HG03520 (cell line): ENCODE measurements around the gene FRMD4B.
"Not testable (repeated sequence)": the region's sequence is repeated elsewhere in the genome, so short reads cannot be mapped to it uniquely, and the experiment has no call there.

ENCODE experiments used
- ATAC-seq: cut with Tn5 transposase; IDR thresholded peaks from one replicate; pipeline ENCODE4 v1.9.1; 2021; ENCODE audit warnings: mild to moderate bottlenecking, moderate library complexity; ENCODE audit not compliant: unreplicated experiment

The FRMD4B gene

DNA sequence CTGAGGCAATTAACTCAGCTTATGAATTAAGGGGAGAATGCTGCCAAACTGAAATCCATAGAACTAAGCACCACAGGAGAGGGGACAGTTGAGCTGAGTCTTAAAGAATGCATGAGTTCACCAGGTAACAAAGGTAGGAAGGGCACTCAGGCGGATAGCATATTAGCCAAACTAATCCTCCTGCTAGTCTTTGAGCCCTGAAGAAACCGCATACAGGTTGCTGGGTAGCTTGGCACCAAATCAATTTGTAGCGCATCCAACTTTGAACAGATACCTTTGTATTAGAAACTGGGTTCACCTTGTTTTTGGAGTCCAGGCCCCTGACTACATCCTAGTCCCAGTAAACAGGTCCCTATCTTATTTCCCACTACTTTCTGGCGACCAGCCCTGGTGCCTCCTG lies 93.7 kb downstream of the FRMD4B start:
- ATAC-seq: no peak

DNA sequence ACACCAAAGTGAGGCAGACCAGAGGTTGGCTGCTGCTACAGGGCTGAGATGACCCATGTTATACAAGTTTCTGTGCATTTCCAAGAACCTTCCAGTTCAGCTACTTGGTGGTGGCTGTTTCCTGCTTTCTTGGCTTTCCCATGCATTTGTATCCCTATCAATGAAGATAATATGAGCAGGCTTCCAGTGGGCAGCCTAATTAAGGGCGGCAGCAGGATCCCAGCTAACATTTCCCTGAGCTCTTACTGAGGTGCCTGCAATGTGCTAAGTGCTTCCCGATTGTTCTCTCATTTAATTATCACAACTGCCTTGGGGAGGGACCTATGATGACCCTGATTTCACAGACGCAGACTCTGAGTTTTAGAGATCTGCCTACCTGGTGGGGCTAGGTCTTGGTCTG lies 95.5 kb downstream of the FRMD4B start:
- ATAC-seq: no peak

DNA sequence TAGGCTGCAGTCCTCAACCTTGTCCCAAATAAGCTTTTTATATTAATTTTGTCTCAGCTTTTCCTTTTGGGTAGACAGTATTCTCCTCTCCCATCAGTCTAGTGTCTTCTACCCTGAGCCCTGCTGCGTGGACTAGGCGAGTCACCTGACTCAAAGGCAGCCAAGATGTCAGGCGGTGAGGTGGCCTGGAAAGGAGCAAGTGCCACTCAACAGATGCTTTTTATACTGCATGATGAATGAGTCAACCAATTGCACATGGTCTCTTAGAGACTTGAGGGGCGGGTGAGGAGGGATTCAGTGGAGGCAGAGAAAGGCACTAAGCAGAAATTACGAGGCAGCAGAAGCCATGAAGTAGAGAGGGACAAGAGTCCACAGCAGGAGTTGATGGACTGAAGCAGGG lies 95.9 kb downstream of the FRMD4B start:
- no peak for ATAC-seq

DNA sequence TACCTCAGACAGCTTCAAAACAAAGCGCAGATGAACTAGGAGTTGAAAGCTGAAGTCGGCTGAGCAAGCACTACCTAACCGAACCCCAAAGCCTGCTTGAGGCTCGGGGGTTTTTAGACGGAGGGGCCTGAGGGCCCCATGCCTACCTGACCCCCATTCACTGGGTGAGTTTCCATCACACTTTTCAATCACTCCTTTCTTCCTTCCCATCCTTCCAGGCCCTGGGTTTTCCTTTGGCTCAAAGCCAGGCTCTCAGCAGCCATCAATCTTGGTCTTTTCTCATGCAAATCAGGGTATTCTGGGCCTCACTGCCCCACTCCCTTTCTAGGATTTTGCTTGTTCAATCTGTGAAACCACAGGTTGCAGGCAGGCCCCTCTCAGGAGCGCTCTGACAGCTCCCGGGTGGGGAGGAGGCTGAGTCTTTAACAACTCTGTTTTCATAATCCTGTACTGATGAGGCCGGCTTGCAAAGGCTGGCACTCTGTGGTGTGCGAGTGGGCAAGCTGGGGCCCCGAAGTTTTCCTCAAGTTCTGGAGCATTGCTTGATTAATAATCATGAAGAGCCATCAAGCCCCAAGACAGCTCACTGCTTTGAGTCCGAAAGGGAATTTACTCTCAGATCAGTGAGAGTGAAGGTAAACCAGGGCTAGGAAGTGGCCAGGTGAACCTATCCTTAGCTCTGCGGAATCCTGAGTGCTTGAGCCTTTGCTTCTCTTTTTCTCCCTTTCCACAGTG lies 97.6 kb downstream of the FRMD4B start:
- peak; percentile 82 for ATAC-seq

- no peak for ATAC-seq
Measured at GRCh38 chr3:69283913-69284611, 101.8 kb downstream of the FRMD4B start.

DNA sequence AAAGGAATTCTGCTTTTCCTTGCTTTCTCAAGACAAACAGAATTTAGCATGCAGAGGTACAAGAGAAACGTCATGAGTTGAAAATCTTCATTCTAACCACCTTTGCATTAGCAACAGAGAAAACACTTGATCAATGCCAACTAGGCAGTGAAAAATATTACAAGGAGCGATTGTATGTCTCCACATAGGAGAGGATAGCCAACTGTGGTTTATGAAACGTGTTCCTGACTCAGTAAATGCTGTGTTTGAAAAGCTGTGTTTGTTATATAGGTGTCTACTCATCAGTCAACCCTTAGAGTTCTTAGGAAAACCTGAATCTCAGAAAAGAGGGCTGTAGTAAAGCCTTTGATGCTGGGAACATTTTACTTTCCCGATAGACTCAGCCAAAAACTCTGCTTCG lies 102.4 kb downstream of the FRMD4B start:
- no peak for ATAC-seq

DNA sequence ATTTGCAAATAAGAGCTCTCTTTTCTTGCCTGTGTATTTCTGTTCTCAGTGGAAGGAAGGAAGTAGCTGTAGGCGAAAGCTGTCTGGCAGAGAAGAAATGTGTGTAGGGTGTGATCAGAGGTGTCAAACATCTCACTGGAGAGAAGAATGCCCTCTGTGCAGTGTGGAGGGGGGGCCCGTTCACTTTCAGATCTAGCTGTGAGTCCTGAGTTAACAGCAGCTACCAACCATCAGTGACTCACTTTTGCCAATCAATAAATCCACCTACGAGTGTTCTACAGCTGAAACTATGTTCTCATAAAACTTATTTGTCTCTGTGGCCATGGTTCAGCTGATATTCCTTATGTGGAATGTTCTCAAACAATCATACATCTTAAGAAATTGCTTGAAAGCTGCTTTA lies 103.7 kb downstream of the FRMD4B start:
- ATAC-seq: no peak

DNA sequence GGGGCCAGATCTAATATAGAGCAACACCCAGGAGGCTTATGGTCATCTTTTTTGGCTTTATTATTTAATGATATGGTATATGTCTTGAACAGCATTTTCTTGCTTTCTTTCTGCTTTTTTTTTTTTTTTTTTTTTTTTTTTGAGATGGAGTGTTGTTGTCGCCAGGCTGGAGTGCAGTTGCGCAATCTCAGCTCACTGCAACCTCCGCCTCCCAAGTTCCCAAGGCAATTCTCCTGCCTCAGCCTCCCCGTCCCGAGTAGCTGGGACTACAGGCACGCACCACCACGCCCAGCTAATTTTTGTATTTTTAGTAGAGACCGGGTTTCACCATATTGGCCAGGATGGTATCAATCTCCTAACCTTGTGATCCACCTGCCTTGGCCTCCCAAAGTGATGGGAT lies 108.5 kb downstream of the FRMD4B start:
- ATAC-seq: not testable (repeated sequence)

GRCh38 chr3:69276884-69277283 lies 109.0 kb downstream of the FRMD4B start:
- no peak for ATAC-seq

DNA sequence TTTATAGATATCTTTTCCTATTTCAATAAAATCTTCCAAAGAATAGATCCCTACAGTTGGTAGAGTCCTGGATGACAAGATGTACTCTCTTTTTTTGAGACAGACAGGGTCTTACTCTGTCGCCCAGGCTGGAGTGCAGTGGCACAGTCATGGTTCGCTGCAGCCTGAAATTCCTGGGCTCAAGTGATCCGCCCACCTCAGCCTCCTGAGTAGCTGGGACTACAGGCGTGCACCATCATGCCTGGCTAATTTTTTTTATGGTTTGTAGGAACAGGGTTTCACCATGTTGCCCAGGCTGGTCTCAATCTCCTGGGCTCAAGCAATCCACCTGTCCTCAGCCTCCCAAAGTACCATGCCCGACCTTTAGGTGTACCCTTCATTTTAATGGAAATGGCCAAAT lies 109.7 kb downstream of the FRMD4B start:
- not testable (repeated sequence) for ATAC-seq

DNA sequence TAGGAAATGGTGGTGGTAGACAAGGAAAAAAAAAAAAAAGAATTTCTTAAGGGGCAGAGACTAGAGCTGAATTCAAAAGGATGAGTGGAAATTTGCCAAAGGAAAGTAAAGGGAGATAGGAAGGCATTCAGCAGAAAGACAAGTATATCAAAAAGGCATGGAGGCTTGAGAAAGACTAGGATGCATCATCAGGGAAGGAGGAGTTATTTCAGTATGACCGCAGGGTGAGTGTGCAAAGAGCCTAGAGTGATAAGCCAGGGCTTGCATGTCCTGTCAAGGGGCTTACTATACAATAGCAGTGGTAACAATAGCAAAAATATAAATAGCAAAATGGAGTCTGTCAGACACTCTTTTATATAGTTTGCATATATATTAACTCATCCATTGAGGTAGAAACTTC lies 112.0 kb downstream of the FRMD4B start:
- no peak for ATAC-seq

- ATAC-seq: no peak
Measured at GRCh38 chr3:69272556-69272955, 113.3 kb downstream of the FRMD4B start.

DNA sequence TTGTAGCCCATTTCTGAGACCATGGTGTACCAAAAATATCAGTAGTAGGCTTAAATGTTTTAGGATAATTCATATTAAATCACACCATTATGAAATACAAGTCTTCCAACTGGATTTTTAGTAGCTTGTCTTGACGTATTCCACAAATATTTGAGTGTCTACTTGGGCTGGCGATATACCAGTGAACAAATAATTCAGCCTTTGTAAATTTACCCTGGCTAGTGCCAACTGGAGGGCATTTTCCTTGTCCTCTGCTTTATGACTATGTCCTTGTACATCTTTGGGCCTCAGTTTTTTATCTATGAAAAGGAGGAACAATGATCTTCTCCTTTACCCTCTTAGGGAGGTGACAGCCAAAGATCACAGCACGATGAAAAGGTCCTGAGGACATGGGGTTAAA lies 114.8 kb downstream of the FRMD4B start:
- no peak for ATAC-seq

- no peak for ATAC-seq
Measured at GRCh38 chr3:69266585-69266984, 119.3 kb downstream of the FRMD4B start.

GRCh38 chr3:69266071-69266470 lies 119.8 kb downstream of the FRMD4B start:
- ATAC-seq: not testable (repeated sequence)

GRCh38 chr3:69260843-69261405 lies 125.0 kb downstream of the FRMD4B start:
- ATAC-seq: not testable (repeated sequence)

- no peak for ATAC-seq
Measured at GRCh38 chr3:69260216-69260787, 125.6 kb downstream of the FRMD4B start.

- ATAC-seq: no peak
Measured at GRCh38 chr3:69259125-69259524, 126.8 kb downstream of the FRMD4B start.

- no peak for ATAC-seq
Measured at GRCh38 chr3:69255928-69256327, 130.0 kb downstream of the FRMD4B start.

DNA sequence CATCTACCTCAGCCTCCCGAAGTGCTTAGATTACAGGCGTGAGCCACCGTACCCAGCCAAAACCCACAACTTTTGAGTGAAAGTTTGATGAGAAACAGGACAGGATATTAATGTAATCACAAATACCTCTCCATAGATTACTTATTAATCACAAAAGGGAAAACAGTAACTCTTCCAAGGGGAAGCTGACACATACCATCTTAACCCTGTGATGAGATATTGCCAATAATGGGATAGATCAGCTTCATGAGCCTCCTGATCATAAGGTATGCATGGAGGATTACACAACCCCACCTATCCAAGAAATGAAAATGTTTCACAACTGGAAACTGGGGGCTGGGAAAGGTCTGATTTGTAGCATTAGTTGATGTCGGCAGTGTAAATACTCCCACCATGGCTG lies 131.5 kb downstream of the FRMD4B start:
- no peak for ATAC-seq

GRCh38 chr3:69252631-69253030 lies 133.3 kb downstream of the FRMD4B start:
- no peak for ATAC-seq

- no peak for ATAC-seq
Measured at GRCh38 chr3:69252141-69252540, 133.7 kb downstream of the FRMD4B start.
